Hematopoietic multipotent progenitor cell (in vitro differentiated cells): ENCODE data around the gene GPX2. TPM values are rescaled to one million over a fixed set of nuclear protein-coding genes. Genes with fewer than 3 reads are reported as not detected.
A peak's percentile ranks its signal among the peaks of the same experiment; 100 is the strongest.
"Not testable (repeated sequence)": the region's sequence is repeated elsewhere in the genome, so short reads cannot be mapped to it uniquely, and the experiment has no call there.

ENCODE experiments used
- DNase-seq, 3 donors: peaks; one replicate each; pipeline ENCODE4 v3.0.0-alpha.2; 2011 to 2015; ENCODE audit warnings: low read depth in 2 of 3, low spot score in 2 of 3
- small RNA-seq: library from RNA; depleted of rRNA; stranded (forward); fragments of <200 nt; gene quantifications from one replicate; pipeline ENCODE3, GENCODE V24; 2012
- total RNA-seq: library from RNA; depleted of rRNA; stranded (reverse); fragments of >200 nt; gene quantifications from one replicate; pipeline ENCODE4 v1.2.3, GENCODE V29; 2012

The GPX2 gene
- total RNA-seq, 1 donor: 0.27 TPM

DNA sequence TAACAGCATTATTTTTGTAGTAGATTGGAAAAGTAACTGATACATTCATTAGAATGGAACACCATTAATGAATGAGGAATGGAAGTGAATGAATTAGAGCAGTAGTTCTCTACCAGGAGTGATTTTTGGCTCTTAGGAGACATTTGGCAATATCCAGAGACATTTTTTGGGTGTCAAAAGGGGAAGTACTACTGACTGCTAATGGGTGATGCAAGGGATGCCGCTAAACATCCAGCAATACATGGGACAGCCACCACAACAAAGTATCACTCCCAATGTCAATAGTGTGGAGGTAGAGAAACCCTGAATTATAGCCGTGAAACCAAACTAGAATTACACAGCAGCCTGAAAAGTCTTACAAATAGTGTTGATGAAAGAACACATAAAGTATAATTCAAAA is 26.7 kb downstream of the GPX2 start:
- DNase-seq: peak in 1 of 3 donors; percentile 26

DNA sequence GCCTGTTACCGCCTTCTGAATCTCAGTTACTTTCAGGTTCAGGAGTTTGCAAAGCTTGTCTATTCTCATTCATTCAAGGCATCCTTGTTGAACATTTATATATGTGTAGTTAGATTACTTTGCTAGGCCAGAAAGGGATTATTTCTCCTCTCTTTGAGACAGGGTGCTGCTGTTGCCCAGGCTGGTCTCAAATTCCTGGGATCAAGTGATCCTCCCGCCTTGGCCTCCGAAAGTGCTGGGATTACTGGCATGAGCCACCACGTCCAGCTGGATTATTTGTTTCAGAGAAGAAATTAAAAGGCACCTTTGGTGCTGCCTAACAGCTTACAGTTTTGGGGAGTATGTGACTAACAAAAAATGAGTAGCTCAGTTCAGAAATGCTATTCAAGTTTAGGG is 27.5 kb downstream of the GPX2 start:
- DNase-seq: no peak

DNA sequence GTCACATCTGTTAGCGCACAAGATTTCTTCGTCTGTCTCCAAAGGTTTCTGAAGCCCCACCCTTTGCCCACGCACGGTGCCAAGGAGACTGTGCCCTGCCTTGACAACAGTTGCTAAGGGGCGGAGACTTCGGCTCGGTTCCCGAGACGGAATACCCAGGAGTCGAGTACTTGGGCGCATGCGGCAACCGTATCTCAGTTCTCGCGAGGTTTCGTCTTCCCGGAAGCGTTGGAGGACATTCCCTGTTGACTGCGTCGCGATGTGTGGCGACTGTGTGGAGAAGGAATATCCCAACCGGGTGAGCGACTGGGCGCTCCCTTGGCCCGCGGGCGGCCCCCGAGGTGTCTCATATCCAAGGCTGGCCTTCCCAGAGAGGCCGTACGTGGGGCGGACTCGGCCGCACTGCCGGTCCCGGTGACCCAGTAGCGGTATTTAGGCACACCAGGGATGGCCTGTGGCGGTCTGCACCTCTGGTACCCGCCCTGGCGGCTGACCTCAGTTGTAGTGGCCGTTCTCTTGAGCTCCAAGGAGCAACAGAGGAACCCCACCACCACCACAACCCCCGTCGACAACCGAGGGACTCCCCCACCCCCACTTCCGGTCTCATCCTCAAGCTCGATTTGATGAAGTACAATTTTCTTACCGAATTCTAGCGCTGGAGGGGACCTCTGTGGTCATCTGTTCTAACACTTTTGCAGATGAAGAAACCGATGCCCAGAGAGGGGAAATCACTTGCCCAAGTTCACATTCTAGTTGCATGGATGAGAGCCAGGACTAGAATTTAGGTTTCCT is 28.1 kb downstream of the GPX2 start, which contains the start of gene CHURC1:
TSS of gene CHURC1 (plus strand) at position 219 of the 792 bp plus-strand sequence. CDS start at position 260, 41 bp downstream.
- peak; percentile 89 to 99 (median 98) for DNase-seq

DNA sequence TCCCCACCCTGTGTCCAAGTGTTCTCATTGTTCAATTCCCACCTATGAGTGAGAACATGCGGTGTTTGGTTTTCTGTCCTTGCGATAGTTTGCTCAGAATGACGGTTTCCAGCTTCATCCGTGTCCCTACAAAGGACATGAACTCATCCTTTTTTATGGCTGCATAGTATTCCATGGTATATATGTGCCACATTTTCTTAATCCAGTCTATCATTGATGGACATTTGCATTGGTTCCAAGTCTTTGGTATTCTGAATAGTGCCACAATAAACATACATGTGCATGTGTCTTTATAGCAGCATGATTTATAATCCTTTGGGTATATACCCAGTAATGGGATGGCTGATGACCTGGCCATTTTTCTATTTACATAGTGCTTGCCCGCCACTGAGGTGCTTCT is 29.1 kb downstream of the GPX2 start:
- DNase-seq: not testable (repeated sequence)

DNA sequence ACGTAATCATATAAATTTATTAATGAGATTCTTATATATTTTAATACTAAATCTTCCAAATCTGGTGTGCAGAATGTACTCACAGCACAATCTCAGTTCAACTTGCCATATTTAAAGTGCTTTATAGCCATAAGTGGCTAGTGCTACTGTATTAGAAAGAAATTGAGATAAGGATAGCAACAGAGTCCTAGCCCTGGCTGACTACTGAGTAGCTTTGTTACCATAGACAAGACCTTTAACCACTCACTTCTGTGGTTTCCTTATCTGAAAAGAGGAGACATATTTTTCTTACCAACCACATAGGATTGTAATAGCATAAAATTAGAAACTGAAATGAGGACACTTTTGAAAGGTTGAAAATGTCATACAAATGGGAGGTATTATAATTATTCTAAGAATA is 30.3 kb downstream of the GPX2 start:
- DNase-seq: peak in 2 of 3 donors; percentile 22 to 57

DNA sequence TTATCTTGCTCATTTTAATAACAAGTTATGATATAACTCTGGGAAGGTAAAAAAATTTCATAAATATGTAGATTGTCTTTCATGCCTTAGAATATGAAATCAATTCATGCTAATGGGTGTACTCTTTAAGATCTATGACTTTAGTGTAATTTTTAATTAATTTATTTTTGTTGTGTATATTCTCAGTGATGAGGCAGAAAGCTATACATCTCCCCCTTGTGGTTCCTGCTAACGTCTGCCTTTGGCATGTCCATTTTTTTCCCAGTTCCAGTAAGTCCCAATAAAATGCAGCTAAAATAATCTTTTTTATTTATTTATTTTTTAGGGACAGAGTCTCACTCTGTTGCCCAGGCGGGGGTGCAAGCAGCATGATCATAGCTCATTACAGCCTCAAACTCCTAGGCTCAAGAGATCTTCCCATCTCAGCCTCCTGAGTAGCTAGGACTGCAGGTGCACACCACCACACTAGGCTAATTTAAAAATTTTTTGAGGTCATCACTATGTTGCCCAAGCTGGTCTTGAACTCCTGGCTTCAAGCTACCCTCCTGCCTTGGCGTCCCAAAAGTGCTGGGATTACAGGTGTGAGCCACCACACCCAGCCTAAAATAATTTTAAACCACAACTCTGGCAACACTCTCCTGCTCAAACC is 31.6 kb downstream of the GPX2 start:
- no peak for DNase-seq

DNA sequence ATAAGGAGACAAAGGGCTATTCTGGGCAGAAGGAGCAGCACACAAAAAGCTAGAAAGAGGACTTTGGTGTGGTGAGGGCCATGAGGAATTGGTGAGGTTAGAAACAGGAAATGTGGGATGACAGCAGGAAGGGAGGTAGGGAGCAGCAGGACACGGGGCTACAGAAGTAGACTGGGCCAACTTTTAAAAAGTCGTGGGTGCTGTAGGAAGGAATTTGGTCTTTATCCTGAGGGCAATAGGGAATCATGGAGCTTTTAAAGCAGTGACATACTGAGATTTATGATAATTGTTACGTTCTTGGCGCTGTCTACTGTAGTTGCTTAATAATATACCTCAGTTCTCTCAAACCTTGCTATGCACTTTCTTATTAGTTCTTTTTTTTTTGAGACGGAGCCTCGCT is 36.5 kb downstream of the GPX2 start:
- DNase-seq: no peak

DNA sequence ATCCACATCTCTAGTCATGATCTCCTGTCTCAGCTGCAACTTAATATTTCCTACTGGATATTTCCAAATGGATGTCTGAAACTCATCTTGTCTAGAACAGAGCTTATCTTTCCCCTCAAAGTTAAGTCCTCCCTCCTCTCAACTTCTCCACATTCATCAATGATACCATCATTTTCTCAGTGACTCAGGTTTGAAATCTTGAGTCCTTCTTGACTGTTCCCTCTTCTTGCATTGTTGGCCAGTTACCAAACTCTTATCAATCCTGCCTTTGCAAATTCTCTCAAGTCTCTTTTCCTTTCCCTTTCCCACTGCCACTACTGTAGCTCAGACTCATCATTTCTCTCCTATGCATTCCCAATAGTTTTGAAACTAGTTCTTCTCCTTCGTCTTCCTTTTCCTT is 42.6 kb downstream of the GPX2 start:
- DNase-seq: no peak

DNA sequence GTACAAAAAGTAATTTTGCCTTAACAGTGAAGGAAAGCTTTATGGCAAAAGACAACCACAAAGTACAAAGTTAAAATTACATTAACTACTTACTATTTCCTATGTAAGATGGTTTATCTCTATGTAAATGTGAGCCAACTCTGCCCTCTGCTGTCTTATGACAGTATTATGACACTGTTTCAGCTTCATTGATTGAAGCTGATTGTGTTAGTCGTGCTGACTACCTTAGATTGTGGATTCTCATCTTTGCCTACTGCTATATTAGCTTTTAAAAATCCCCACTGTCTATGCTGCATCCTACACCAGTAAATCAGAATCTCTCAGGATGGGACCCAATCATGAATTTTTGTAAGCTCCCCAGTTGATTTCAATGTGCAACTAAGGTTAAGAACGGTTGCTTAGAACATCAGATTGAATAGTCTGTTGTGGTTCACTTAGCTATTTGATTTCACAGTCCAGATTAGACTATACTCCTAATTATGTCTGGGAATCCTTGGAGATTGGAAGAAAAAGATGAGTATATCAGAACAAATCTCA is 50.6 kb downstream of the GPX2 start:
- DNase-seq: peak; percentile 29 to 85 (median 59)

DNA sequence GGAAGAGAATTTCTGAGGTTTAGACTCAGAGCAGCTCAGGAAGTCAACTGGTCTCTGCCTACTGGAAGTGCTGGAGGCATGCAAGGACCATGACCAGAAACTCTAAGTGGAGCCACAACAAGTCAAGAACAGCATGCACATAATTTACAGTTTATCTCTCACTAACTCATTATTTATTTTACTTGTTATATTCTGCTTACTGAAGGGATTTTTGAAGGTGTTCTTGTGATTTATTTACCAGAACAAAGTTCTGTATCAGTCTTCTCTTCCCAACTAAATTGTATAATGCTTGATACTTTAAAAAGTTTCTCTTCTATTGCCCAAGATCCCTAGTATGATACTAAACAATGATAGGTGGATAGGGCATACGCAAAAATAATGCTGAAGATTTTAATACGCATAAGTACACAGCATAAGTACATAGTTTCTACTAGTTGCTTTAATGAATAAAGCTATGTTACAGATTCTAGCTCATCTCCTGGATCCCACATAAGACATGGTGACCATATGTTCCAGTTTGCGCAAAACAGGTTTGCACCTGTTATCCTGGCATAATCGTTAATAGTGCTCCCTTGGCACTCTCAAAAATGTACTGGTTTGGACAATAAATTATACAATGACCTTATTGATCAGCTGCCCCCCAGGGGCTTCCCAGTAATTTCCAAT is 51.2 kb downstream of the GPX2 start:
- DNase-seq: no peak

DNA sequence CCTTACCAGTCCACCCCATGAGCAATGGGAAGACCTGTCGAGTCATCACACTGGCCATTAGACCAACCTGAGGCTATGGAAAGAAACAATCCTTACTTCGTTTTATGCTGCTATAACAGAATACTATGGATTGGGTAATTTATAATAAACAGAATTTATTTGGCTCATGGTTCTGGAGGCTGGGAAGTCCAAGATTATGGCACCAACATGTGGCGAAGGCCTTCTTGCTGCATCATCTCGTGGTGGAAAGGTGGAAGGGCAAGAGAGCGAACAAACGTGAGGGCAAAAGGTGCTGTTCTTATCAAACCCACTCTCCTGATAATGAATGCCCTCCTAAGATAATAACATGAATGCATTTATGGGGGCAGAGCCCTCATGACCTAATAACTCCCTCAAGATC is 53.2 kb downstream of the GPX2 start:
- no peak for DNase-seq

Small RNAs within 50 kb of the gene (small RNA-seq; reads per million reads assigned to genes)
- not detected for gene RPPH1-2P

Other genes with a start within 250 kb of the GPX2 start
- gene PLEKHG3, start 238.3 kb downstream of the GPX2 start, total RNA-seq: 0.27 TPM
- gene SPTB, start 62.8 kb downstream of the GPX2 start, total RNA-seq: 0.81 TPM
- 26.9 TPM for gene CHURC1, start 28.3 kb downstream of the GPX2 start, total RNA-seq
- 4.3 TPM for gene RAB15, start 29.6 kb upstream of the GPX2 start, total RNA-seq
- 6.7 TPM for gene FNTB, start 44.1 kb upstream of the GPX2 start, total RNA-seq
- gene MAX, start 159.8 kb upstream of the GPX2 start, total RNA-seq: 101 TPM